DND-41 (cell line): ENCODE results near the gene DPM1.

ENCODE experiments used
- EZH2 ChIP-seq: IDR thresholded peaks from 3 replicates; pipeline ENCODE4 v1.6.1; 2012; ENCODE audit warnings: borderline replicate concordance, low read depth, mild to moderate bottlenecking, moderate library complexity, low read length, inconsistent platforms; ENCODE audit not compliant: severe bottlenecking
- TF ChIP-seq, protein P1 (sequence below): IDR thresholded peaks from 2 replicates; pipeline ENCODE4 v1.5.1; 2012; ENCODE audit warnings: borderline replicate concordance, low read length, moderate library complexity, mild to moderate bottlenecking; ENCODE audit not compliant: poor library complexity, severe bottlenecking; ENCODE audit errors: extremely low read depth

DNA sequence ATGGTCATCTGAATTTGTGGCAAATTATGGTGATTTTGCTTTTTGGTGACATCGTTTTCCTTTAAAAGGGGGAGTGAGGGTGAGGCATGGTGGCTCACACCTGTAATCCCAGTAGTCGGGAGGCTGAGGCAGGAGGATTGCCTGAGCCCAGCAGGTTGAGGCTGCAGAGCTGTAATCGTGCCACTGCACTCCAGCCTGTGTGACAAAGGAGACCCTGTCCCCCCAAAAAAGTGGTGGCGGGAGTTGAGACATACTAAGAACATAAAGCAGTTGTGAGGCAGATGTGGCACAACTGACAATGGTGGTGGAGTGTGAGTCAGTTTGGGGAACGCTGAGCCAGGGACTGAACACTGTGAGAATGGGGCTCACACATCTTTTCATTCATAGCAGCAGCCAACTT is 72.6 kb downstream of the DPM1 start:
- TF ChIP-seq, protein P1, sequence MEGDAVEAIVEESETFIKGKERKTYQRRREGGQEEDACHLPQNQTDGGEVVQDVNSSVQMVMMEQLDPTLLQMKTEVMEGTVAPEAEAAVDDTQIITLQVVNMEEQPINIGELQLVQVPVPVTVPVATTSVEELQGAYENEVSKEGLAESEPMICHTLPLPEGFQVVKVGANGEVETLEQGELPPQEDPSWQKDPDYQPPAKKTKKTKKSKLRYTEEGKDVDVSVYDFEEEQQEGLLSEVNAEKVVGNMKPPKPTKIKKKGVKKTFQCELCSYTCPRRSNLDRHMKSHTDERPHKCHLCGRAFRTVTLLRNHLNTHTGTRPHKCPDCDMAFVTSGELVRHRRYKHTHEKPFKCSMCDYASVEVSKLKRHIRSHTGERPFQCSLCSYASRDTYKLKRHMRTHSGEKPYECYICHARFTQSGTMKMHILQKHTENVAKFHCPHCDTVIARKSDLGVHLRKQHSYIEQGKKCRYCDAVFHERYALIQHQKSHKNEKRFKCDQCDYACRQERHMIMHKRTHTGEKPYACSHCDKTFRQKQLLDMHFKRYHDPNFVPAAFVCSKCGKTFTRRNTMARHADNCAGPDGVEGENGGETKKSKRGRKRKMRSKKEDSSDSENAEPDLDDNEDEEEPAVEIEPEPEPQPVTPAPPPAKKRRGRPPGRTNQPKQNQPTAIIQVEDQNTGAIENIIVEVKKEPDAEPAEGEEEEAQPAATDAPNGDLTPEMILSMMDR, result no peak
- TF ChIP-seq EZH2, result no peak
